IPS DF 19.7 (cell line): ENCODE measurements around the gene ARSB.

Experiments
- DNase-seq: peaks from one replicate; pipeline ENCODE4 v3.0.0-alpha.2; 2013; ENCODE audit warnings: low read depth, low spot score

Gene ARSB

DNA sequence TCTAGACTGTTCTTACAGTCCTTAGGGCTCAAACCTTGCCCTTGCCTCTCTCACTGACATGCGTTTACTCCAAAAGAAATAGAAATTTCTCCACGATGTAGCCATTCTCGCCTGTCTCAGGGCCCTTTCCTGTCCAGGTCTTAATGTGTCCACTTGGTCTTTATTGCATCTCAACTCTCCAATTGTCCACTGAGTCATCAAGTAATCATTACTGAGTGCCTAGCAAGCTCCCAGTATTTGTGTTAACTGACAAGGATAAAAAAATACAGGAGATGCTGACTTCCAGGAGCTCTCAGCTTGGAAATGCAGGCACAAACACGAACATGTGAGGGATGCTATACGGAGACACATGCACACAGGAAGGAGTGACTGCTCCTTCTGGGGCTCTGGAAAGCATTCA, 147.3 kb downstream of the ARSB start:
- no peak for DNase-seq

DNA sequence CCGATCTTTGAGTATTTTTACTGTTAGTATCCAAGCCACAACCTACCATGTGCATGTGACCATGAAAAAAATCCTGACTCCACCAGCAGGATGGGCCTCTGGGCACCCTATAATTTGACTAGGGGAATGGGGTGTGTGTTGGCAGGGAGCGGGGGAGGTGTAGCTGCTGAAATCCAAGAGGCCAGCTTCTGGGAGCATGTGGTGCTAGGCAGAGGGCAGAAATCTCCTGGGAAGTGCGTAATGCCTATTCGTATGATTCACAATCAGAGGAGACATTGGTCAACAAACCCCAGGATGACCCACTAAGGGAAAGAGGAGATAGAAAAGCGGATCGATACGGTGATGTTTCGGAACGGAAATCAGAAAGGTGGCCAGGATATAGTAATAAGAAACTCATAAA, 149.9 kb downstream of the ARSB start:
- no peak for DNase-seq

DNA sequence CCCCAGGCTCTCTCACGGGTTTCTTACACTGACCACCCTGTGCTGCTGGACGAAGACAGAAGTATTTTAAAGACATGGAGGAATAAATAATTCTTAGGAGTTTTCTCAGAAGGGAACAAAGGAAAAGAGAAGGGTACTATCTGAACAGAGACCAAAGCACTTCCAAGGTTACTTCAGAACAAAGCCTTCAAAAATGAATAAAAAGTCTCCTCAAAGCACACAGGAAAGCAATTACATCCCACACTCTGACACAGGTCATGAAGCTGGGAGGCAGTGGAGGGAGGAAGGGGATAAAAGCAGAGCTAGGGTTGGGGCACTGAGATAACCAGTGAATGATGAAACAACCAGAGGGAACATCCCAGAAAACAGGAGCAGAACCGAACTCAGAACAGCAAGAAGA, 151.8 kb downstream of the ARSB start:
- no peak for DNase-seq

DNA sequence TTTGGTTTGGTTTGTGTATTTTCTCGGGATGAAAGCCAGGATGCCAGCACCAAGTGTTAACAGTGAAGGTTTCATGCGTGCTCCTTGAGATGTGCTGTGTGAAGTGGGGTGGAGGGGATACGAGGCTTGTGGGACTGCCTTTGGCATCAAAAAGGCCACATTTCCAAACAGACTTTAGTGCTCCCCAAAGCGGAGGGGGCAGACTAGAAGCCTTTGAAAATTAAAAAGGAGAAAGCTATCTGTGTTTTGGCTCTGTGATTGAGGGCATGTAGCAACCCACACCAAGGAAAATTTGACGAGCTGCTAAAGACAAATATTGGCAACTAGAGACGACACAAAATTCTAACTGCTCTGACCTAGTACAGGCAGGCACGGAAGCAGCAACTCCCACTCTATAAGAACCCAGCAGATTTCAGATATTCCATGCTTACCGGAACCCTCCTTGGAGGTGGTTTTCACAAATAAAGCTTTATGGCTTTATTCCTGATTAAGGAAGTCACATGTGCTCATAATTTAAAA, 154.5 kb downstream of the ARSB start:
- no peak for DNase-seq

DNA sequence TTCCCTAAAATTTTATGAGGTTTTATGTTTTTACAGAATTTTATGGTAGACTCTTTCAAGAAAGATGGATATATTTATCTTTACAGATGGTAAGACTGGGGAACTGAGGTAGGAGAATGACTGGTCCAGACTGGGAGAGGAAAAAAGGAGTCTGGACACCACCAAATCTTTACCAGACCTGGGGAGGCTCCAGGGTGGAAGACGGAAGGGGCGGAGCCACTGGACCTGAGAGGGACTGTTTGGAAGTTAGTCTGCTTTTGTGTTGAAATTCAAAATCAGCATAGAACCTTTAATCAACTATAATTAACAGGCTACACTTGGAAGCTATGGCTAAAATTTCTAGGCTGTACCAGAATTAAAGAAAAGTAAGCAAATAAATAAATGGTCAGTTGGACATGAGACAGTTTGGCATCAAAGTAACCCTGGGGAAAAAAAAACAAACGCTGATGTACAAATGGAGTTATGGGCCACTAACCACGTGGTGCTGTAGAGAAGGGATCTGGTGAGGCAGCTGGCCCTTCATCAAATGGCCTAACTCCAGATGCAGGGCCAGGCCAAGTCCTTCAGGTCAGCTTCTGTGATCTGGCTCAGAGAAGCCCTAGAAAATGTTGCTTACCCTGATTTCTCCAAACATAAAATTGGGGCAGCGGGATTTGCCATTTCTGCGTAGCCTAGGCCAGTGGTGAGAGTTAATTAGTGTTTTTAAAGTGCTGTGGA, 155.1 kb downstream of the ARSB start:
- DNase-seq, result no peak

DNA sequence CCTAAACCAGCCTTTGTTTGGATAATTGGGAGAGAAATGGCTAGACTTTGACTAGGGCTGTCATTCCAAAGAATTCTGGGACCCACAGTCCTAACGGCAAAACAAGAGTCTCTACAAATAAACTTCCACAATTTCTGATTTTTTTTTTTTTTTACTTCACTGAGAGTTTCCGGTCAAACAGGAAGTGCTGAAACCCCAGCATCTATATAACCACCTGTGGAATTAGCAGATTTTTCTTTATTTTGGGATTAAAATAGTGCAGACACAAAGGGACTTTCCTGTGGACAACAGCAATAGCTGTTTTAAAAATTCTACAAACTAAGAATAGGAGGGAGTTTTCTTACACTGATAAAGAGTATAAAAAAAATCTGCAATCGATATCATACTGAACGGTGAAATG, 157.4 kb downstream of the ARSB start:
- no peak for DNase-seq

DNA sequence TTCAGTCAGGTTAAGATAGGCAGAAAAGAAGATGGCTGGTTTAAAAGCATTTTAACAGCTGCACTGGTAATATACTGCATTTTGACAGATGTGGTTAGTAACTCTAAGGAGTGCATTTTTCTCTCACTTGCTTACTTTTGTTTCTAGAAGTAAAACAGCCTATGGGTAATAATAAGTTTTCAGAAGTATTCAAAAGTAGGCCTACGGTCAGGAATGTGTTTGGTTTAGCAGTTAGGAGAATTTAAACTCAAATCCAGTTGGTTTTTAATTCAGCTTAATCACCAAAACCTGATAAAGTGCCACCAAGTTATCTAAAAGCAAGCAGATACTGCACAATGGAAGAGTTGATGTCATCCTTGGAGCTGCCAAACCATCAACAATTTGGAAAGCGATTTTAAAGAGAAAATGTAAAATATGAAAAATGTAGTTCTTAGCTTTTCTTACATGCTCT, 160.3 kb downstream of the ARSB start:
- no peak for DNase-seq

DNA sequence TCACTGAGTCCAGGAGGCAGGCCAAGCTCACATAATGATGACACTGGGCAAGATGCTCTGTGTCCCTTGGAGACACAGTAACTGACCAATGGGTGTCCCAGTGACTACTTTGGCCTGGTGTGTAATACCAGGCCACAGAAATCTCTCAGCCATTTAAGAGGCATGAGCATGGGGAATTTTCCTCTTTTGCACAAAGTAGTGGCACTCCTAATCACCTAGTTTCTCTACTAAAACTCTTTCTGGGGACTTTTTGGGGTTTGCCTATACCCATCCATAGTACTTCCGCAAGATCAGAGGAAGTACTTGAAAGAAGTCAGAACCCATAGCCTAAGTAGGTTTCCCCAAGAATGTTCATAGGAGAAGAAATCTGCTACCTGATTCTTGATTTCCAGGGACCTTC, 161.9 kb downstream of the ARSB start:
- no peak for DNase-seq

DNA sequence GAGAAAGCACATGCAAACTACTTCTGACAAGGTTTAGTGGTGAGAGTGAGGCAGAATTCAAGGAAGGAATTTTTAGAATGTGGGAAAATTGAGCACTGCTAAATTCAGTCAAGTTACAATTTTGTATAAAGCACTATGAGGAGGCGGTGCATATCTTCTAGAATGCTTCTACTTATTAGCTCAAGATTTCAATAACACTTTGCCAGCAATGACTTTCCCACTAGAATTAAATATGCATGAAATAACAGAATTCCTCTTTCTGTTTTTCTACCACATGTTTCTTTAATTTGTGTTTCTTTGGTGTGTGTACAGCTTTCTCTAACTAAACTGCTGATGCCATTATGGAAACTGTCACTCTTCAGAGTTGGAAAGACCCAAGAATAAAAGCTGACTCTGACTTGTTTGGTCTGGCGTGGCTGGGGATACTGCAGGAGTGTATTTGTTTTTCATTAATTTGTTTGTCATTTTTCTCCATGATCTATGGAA, 163.5 kb downstream of the ARSB start:
- no peak for DNase-seq

DNA sequence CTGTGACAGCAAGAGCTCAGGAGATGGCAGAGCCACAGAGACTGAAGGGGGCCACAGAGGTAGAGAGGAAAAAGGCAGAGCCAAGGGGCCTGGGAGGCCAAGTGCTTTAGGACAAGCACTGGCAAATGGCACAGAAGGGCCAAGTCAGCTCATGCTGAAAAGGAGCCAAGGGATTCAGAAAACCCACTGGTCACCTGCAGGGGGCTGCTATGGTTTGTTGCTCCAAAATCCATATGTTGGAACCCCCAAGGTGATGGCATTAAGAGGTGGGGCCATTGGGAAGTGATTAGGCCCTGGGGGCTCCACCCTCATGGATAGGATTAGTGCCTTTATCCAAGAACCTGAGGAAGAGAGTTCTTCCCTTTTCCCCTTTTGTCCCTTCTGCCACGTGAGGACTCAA, 165.4 kb downstream of the ARSB start:
- DNase-seq, result no peak

DNA sequence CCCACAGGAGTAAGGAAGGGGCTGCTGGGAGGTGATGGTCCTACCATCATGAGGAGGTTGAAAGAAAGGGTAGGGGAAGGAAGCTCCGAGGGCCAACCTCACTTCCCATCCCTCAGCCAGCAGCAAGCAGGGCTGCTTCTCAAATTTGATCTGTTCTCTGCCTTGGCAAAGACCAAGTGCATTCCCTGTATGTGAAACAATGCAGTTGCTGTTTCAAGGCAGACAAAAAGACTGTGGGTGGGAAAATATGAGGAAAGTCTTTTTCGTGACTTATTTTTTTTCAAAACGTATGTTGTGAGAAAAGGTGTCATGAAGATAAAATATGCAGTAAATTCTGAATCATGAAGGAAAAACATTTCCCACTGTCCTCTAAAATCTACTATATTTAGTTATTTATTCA, 165.9 kb downstream of the ARSB start:
- no peak for DNase-seq

DNA sequence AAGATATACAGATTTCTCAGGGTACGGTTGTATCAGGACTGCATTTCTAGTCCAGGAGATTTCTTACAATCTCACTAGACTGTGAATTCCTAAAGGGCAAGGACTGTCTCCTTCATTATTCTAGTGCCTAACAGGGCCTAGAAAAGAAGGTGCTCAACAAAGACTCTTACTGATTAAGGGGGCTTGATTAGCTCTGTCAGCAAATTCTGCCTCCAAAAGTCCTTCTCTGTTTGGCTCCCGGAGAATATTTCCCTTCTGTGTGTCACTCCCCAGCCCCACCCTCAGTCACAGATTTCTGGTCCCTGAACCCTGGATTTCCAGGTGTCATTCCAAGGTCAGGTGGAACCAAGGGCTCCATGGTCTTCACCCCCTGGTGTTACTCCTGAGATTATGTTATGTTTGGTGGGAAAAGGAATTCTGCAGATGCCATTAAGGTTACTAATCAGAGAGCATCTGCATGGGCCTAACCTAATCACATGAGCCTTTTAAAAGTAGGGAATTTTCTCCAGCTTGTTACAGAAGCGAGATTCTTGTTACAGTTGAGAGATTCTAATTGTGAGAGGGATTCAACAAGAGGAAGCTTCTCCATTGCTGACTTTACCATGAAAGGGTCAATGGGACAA, 168.9 kb downstream of the ARSB start:
- no peak for DNase-seq

DNA sequence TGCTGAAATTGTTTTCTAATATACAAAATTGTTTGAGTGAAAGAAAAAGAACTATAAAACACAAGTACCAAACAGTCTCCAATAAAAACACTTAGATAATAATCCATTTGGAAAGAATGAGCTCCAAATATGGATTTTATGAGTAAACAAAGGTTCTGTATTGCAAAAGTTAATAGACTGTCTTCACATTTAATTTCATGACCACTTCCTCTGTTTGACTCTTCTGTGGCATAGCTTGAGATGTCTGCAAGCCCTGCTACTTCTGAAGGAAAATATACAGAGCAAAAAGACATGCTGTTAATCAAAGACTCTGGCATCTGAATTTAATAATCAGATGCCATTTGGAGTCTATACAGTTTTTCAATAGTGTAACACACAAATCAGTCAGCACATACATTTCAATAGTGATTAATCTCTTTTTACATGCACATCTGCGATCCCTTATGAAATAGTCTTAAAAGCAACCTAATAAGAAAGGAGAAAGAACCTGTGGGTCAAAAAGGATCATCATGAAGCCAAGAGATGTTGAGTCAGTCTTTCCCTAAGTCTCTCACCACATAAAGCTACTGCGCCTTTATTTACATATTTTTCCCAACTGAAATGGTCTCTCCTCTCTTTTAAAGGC, 171.1 kb downstream of the ARSB start:
- no peak for DNase-seq

DNA sequence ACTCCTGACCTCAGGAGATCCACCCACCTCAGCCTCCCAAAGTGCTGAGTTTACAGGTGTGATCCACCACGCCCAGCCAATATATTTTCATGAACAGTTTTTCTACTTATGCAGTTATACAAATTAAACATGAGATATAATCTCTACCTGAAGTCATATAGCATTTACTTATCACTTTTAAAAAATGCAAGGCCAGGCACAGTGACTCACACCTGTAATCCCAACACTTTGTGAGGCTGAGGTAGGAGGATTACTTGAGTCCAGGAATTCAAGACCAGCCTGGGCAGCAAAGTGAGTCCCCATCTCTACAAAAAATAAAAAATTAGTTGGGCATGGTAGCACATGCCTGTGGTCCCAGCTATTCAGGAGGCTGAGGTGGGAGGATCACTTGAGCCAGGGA, 171.8 kb downstream of the ARSB start:
- DNase-seq, result no peak

DNA sequence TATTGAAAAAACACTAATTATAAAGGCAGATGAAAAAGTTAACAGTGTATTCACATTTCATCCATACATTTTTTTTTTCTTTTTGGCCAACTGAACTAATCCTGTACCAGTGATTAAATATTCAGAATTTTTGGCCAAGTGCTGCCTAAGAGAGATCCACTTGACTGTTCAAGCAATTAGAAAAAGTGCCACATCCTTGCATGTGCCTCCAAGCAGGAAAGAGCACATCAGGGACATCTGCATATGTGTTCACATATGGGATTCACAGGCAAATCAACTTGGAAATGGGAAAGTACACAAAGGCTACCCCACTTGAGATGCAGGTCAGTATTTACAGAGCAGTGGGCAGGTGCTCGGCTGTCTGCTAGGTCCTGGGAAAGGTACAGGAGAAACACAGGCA, 173.2 kb downstream of the ARSB start:
- DNase-seq, result no peak

DNA sequence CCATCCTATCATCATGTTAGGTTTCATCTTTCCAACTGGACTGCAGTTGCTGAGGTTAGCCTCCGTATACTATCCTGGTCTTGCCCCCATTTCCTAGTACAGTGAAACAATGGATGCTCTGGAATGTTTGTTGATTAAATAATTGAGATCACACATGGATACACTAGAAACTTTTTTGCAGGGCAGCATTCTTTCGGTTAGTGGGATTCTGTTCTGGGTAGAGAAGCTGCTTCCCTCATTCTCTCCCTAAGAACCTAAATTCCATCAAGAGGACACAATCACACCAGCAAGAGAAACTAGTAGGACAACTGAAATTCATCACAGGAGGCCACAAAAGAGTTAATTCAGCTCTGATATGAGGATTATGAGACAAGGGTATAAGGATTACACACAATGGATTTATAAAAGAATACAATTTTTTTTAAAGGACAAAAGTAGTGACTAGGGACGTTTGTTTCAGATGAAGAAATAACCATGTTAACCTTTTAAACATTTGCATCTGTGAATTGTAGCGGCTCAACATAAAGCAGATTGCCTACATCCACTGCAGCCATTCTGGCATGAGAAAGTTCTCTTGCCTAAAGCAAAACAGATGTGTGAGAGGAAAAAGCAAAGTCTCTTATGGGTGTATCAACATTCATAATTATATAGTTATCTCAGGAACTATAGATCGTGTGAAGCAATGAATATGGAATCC, 173.8 kb downstream of the ARSB start:
- no peak for DNase-seq

DNA sequence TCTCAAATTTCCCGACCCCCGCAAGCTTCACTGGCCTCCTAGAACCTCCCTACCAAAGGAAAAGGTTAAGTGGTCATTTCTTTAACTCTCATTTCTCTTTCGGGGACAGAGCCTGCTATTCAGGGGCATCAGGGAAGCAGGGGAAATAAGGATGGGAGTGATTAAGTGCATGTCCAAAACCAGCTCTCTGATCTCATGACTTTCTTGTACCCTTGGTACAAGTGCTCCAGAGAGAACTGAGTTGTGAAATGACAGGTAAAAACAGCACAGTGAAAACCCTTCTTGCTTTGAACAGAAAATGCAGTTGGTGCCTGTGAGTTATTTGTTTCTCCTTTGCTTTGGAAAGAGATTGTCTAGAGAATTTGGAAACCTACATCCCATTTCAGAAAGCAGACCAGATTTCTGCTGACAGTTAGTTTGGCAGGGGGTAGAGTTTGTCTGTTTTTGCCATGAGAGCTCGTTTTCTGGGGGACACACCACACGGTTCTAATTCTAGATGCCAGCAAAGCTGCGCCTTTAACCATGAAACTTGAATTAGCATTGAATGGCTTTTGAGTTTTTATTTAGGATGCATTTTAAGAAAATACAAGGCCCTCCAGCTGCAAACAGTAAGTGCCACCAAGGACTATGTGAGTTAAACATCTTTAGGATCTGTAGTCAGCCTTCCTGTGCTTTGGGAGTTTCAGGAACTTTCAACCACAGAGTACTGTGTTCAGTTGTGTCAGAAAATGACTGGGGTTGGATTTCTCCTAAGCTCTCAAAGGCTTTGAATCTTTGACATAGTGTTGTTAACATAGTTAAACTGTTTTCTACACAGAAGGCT, 174.8 kb downstream of the ARSB start:
- no peak for DNase-seq

DNA sequence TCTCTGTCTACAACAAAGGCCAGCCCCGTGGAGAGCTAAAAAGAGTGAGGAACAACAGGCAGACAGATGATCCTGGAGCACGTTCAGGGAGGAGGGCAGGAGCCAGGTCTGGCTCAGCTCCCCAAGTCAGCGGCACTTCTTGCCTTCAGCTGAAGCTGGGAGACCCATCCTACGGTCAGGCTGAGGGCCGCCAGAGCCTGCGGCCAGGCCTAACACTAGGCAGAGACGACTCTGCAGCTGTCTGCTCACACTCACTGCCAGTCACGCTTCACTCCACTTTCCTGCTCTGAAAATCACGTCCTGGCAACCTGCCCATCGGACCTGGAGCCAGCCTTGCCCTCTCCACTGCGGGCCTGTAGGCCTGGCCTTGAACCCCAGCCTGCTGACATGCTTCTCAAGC, 175.7 kb downstream of the ARSB start:
- no peak for DNase-seq

DNA sequence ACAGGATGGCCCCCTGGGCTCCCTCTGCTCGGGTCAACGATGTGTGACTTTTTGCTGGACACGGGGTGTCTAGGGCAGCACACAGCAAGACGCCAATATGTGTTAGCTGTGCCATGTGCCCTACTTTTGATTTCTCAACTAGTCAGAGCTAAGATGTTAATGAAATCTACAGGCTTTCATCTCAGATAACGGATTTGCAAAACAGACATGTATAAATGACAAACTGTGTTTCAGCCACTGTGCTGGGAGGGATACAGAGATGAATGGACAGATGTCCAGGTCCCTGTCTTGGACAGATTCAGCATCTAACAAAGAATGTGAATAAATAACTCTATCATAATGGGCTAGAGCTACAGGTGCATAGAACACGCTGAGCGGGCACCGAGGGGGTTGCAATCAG, 176.3 kb downstream of the ARSB start:
- DNase-seq, result no peak

DNA sequence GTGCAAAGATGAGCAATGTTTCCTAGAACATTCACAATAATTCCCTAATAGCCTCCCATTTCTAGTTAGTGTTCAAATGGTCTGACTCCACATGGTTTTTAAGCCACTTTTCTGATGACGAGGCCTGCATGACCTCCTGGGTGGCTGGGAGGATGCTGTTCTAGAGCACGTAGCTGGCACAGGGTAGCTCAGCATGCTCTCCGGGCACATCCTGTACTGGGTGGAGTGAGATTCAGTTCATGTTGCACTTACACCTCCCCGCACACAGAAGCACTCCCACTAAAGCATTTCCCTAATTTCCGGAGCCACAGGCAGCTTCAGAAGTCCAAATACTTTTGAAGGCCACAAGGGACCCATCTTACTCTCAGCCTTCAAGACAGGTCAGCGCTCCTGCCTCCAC, 176.7 kb downstream of the ARSB start:
- no peak for DNase-seq

DNA sequence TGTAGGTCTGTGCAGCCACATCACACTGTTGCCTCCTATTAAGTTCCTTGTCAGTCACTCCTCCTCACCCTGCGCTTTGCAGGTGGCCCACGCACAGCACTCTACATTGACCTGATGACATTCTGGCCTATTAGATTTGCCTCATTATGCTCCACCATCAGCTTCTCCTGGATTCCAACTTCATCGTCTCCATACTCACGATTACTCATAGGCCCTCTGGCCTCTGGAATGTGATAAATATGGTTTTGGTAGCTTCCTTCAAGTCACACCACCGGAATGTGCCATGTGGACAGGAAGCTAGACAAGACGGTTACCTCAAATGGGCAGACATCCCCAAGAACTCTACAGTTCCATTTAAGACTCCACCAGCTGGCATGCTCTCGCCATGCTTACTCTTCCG, 178.6 kb downstream of the ARSB start:
- no peak for DNase-seq
